GM18526 (cell line): ENCODE data around the gene ZNF839.

Experiments used
- POLR2A ChIP-seq: IDR thresholded peaks from 3 replicates; pipeline ENCODE4 v1.6.1; 2011; ENCODE audit not compliant: insufficient read length; ENCODE audit errors: extremely low read depth

Gene ZNF839

GRCh38 chr14:102326583-102326982 is 7.0 kb downstream of the ZNF839 start:
- TF ChIP-seq POLR2A, result no peak

DNA sequence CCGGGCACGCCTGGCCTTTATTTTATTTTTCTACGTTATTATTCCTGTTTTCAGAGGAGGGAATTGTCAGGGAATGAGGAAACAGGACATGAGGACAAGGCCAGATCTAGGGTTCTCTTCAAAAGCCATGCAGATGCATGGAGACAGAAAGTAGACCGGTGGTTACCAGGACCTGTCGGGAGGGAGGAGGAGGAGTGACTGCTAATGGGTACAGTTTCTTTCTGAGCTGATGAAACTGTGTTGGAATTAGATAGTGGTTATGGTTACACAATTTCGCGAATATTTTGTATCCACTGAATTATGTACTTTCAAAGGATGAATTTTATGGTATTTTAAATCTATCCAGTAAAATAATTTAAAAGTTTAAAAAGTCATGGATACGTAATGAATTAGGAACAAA is 11.3 kb downstream of the ZNF839 start:
- TF ChIP-seq POLR2A, result no peak

DNA sequence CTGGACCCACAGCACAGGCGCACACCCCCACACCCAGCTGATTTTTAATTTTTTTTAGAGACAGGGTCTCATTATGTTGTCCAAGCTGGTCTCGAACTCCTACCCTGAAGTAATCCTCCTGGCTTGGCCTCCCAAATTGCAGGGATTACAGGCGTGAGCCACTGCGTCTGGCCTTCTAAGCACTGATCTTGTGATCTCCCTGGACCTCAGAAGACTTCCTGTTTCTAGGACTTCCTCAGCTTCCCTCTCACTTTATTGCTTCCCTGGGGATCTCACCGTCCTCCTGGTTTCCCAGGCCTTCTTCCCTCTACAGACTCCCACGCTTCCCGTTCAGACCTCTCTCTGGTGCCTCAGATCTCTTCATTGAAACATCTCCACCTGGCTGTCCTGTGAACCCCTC is 13.8 kb downstream of the ZNF839 start:
- TF ChIP-seq POLR2A, result no peak

DNA sequence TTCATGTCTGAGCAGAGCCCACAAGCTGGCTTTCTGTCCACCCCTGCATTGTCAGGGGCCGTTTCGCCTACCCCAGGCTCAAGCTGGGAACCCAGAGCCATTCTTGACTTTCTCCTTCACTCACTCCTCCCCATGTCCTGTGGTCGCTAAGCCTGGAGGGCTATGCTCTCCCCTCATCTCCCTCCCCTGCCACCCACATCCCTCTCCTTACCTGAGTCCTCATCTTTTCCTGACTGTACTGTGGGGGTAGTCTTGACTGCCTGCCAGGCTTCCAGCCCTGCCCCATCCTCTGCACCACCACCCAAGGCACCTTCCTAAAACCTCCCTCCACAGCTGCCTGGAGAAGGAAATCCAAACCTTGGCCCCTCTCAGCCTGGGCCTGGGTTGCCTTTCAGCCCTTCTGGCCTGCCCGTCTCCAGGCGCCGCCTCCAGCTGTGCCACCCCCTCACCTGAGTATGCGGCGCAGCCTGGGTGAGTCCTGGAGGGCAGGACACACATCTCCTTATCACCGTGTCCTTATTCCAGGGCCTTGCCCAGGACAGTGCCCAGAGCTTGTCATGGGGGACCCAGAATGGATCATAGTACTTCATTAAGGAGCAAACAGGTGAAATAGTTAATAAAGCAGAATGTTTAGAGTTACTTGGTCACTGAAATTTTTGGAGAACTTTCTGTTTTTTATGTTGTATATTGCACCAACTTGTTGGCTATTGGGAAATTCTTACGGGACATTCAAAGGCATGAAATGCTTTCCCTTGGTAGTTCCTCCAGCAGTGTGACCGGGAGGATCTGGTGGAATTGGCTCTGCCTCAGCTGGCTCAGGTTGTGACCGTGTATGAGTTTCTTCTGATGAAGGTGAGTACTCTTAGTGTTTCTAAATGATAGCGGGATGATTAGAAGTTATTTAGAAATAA is 14.5 kb downstream of the ZNF839 start:
- TF ChIP-seq POLR2A, result no peak

GRCh38 chr14:102335163-102335562 is 15.6 kb downstream of the ZNF839 start:
- no peak for TF ChIP-seq POLR2A

DNA sequence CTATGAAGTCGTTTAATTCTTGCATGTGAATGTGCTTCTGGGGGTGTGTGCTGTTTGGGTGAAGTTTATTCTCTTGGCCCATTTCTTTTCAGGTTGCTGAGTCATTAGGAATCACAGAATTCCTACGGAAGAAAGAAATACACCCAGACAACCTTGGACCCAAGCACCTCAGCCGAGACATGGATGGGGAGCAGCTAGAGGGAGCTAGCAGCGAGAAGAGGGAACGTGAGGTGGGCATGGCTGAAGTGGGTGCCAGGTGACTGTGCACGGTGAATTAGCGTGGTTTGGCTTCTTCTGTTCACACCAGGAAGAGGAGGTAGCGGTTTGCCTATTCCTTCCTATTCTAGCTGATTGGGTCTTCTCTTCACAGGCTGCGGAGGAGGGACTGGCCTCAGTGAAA is 19.2 kb downstream of the ZNF839 start:
- no peak for TF ChIP-seq POLR2A

DNA sequence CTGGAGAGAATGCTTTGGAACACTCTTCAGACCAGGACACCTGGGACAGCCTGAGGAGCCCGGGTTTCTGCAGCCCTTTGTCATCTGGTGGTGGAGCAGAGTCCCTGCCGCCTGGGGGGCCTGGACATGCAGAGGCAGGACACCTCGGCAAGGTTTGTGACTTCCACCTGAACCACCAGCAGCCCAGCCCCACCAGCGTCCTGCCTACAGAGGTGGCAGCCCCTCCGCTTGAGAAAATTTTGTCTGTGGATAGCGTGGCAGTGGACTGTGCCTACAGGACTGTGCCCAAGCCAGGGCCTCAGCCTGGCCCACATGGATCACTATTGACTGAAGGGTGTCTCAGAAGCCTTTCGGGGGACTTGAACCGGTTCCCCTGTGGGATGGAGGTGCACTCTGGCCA is 22.0 kb downstream of the ZNF839 start:
- no peak for TF ChIP-seq POLR2A

DNA sequence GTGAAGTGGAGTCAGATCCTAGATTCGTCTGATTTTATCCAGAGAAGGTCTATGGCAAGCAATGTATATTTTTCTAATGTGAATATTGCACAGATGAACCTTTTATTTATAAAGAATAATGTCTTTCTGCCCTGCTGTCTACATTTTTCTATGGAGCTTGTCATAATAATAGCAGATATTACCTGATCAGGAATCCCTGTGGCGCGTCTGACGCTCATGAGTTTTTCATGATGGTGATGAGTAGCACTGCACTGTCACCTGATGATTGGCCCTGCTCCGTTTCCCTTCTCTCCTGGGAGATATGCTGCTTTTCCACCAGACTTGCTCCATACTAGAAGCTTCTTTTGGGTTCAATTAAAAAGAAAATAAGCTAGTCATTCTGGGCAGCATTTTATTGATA is 22.7 kb downstream of the ZNF839 start:
- TF ChIP-seq POLR2A, result no peak

DNA sequence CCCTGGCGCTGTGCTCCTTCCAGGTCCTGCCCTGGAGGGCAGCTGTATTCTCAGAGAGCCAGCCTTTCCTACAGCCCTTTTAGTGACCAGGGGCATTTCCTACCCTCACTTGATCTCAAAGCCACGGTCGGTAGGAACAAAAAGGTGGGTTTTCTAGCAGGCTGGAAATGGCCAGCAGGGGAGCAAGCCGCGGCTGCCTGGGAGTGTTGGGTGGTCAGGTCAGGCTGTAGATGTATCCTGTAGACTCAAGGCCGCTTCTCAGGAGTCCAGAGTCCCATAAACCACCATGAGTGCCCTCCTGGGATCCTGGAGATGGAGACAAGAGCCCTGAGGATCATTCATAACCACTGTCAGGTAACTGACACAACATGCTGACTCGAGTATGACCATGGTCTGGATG is 24.5 kb downstream of the ZNF839 start:
- TF ChIP-seq POLR2A, result no peak

DNA sequence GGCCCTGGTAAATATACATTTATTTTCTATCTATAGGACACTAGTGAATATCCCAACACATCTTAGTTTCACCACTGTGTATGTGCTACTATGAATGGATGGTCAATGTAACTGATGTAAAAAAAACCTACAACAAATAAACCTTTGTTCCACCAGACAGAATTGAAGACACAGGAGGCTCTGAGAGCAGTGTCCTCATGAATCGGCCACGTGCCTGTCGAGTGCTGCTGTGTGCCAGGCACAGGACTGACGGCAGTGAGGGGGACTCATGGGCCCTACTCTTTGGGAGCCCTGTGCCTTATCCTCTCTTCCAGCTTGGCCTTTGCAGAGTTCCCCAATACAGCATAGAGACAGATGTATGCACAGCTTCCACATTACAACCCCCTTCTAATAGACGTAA is 24.9 kb downstream of the ZNF839 start:
- no peak for TF ChIP-seq POLR2A

GRCh38 chr14:102345232-102345631 is 25.7 kb downstream of the ZNF839 start:
- no peak for TF ChIP-seq POLR2A

- no peak for TF ChIP-seq POLR2A
Observed at GRCh38 chr14:102346645-102347044, 27.1 kb downstream of the ZNF839 start.

DNA sequence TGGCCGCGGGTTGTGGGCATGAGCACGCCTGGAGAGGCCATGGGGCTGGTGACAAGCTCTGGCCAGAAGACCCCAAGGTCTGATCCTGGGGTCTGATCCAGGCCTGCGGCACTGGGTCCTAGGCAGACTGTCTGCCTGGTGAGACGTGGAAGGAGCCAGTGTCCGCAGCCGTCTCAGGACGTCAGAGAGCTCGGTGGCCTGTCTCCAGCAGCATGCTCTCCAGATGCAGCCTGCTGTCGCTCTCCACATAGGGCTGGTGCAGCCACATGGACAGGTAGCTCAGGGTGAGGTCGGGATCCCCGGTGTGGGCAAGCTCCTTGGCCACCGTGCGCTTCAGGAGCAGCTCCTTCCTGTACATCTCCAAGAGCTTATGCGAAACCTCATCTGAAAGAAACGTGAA is 28.8 kb downstream of the ZNF839 start:
- no peak for TF ChIP-seq POLR2A

DNA sequence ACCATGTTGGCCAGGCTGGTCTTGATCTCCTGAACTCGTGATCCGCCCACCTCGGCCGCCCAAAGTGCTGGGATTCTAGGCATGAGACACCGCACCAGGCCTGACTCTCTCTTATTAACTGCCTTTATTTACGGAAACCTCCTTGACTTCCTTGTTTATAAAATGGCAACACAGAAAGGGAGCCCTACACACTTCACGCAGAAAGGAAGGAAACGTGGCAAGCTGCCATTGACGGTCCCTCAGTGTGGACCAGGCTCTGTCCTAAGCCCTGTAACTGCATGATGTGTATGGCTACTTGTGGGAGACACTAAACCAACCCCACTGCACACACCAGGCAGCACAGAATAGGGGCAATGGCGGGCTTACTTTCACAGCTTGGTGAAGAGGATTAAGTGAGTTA is 31.5 kb downstream of the ZNF839 start:
- no peak for TF ChIP-seq POLR2A

DNA sequence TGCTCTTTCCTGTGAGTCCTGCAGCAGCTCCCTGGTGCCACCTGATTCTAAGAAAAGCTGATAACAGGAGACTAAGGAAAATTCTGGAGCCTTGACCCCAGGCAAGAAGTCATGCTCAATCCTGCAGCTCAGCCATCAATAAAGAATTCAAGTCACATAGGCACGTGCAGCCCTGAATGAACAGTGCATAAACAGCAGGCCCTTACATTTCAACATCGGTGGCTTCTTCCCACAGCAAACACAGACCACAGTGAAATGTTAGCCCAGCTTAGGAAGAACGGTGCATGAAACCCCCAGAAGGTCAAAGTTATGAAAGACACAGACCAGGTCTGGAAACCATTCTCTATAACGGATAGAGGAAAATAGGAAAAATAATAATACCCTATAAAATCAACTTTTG is 32.7 kb downstream of the ZNF839 start:
- TF ChIP-seq POLR2A, result no peak

GRCh38 chr14:102353126-102353619 is 33.6 kb downstream of the ZNF839 start:
- TF ChIP-seq POLR2A, result no peak

GRCh38 chr14:102356280-102356679 is 36.7 kb downstream of the ZNF839 start:
- TF ChIP-seq POLR2A, result no peak
